ENCODE measurements around the gene PASK.

GRCh38 chr2:241064802-241065354 lies 84.4 kb downstream of the PASK start:
- TF ChIP-seq CTCF (optimal IDR thresholded peaks at IDR 0.05 in 1 of 3, IDR thresholded peaks at IDR 0.05 in 1 of 3, conservative IDR thresholded peaks at IDR 0.05 in 1 of 3; ENCODE audit: extremely low read depth in 1 of 3, insufficient read depth in 2 of 3, low read length in 3 of 3) = no peak
- no peak for TF ChIP-seq EZH2 (IDR thresholded peaks at IDR 0.05; ENCODE audit: low read length)
